NCI-H2196 (cell line): Measurements from ENCODE around the gene ACVRL1.
A peak's percentile ranks its signal among the peaks of the same experiment; 100 is the strongest.
"Not testable (repeated sequence)": the region's sequence is repeated elsewhere in the genome, so short reads cannot be mapped to it uniquely, and the experiment has no call there.

Source experiments
- DNase-seq: peaks from one replicate; lab custom pipeline; 2025; ENCODE audit not compliant: unreplicated experiment; lab: John Stamatoyannopoulos, UW

ACVRL1 gene

GRCh38 chr12:51874000-51874399, 33.3 kb upstream of the ACVRL1 start:
- no peak for DNase-seq

GRCh38 chr12:51874486-51874885, 32.8 kb upstream of the ACVRL1 start:
- no peak for DNase-seq

- no peak for DNase-seq
Measured at GRCh38 chr12:51879102-51879501, 28.2 kb upstream of the ACVRL1 start.

- DNase-seq = no peak
Measured at GRCh38 chr12:51883295-51883694, 24.0 kb upstream of the ACVRL1 start.

- DNase-seq = no peak
Measured at GRCh38 chr12:51883998-51884675, 23.2 kb upstream of the ACVRL1 start.

- DNase-seq = no peak
Measured at GRCh38 chr12:51884676-51885229, 22.6 kb upstream of the ACVRL1 start.

- not testable (repeated sequence) for DNase-seq
Measured at GRCh38 chr12:51885294-51886020, 21.8 kb upstream of the ACVRL1 start.

- no peak for DNase-seq
Measured at GRCh38 chr12:51886021-51886710, 21.1 kb upstream of the ACVRL1 start.

- DNase-seq = no peak
Measured at GRCh38 chr12:51887476-51888315, 19.6 kb upstream of the ACVRL1 start, which contains the start of gene ANKRD33. TSS of gene ANKRD33 (plus strand) at chr12:51888103. CDS start at chr12:51888187, 84 bp downstream.

GRCh38 chr12:51888316-51889215, 18.7 kb upstream of the ACVRL1 start:
- DNase-seq = no peak

- no peak for DNase-seq
Measured at GRCh38 chr12:51889216-51890132, 17.8 kb upstream of the ACVRL1 start.

- DNase-seq = no peak
Measured at GRCh38 chr12:51890133-51890464, 17.2 kb upstream of the ACVRL1 start.

- no peak for DNase-seq
Measured at GRCh38 chr12:51890511-51891171, 16.7 kb upstream of the ACVRL1 start.

- peak; percentile 15 for DNase-seq
Measured at GRCh38 chr12:51891843-51892242, 15.5 kb upstream of the ACVRL1 start.

GRCh38 chr12:51893786-51894185, 13.5 kb upstream of the ACVRL1 start:
- no peak for DNase-seq

GRCh38 chr12:51895378-51896135, 11.7 kb upstream of the ACVRL1 start:
- DNase-seq = no peak

- no peak for DNase-seq
Measured at GRCh38 chr12:51896236-51896635, 11.1 kb upstream of the ACVRL1 start.

- no peak for DNase-seq
Measured at GRCh38 chr12:51897181-51897580, 10.1 kb upstream of the ACVRL1 start.
